ENCODE data around the gene BAG5.
A peak's percentile ranks its signal among the peaks of the same experiment; 100 is the strongest.

Gene BAG5

DNA sequence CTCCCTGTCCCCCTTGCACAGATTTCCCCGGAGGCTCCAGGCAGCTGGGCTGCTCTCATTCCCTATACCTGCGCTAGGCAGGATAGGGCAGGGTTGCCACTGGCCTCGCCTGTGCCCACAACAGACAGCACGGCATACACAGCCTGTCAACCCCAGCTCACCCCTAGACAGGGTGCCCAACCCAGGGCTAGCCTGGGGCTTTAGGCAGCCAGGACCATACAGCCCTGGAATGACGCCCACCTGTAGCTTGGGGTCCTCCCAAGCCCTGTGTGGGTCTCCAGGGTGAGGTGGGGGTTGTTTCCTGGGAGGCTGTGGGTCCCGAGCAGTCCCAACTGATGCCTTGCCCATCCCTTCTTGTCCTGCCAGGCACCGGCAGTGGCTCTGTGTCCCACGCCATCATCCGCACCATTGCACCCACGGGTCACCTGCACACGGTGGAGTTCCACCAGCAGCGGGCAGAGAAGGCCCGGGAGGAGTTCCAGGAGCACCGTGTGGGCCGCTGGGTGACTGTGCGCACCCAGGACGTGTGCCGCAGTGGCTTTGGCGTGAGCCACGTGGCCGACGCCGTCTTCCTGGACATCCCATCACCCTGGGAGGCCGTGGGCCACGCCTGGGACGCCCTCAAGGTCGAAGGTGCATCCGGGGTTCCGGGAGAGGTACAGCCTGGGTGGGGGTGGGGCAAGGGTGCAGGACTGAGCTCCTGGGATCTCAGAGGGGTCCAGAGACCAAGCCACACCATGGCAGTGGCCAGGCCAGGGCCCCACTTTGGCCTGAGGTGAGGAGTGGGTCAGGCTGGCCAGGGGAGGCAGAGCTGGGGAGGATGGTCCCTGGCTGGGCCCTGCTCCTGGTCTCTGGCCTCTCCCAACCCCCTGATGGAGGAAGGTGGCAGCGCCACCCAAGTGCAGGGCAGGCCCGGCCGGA lies 30.0 kb downstream of the BAG5 start:
- H3K4me3 ChIP-seq (ENCODE audit: low read depth, low read length), result no peak overlapping the region
- TF ChIP-seq CTCF (IDR thresholded peaks at IDR 0.05; ENCODE audit: insufficient read depth, low read length, missing control alignments), result no peak
- ChIA-PET POLR2A (no interaction called here), CTCF (interaction anchor here (5.9 to 7.3 kb wide), 2 partner anchors 13 to 14 kb away, joined by 75 to 89 read pairs; no protein-coding TSS in a partner anchor)
- DNase-seq (ENCODE audit: low read depth, low spot score), result no peak

- no peak for TF ChIP-seq CTCF (IDR thresholded peaks at IDR 0.05; ENCODE audit: insufficient read depth, low read length, missing control alignments)
- no peak overlapping the region for H3K4me3 ChIP-seq (ENCODE audit: low read depth, low read length)
- POLR2A ChIA-PET, result interaction anchor here (0.6 to 1.9 kb wide), 2 partner anchors 9 to 76 kb away, joined by 4 to 6 read pairs; no protein-coding TSS in a partner anchor
- no peak for DNase-seq (ENCODE audit: low read depth, low spot score)
- CTCF ChIA-PET, result interaction anchor here (1.8 to 7.3 kb wide), 3 partner anchors 12 to 22 kb away, joined by 6 to 89 read pairs (median 75); no protein-coding TSS in a partner anchor
Measured at GRCh38 chr14:103531421-103532215, 30.8 kb downstream of the BAG5 start.

DNA sequence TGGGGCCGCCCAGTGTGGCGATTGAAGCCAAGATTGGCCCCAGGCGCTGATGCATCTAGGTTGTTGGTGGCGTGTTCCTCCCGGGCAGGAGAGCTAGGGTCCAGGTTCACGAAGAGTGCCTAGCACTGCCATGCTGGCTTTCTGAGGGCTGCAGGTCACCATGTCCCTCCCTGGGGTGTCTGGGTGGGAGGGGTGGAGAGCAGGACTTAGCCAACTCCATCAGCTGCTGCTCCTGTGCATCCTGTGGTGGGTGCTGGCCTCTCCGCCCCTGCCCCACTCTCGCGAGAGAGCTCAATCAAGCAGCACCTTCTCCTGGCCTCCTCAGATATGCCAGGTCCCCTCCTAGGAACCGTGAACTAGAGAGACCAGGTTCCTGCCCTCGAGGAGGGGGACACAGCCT lies 31.6 kb downstream of the BAG5 start:
- POLR2A ChIA-PET, result interaction anchor here (1.9 kb wide), 1 partner anchor 10 kb away, joined by 6 read pairs; no protein-coding TSS in a partner anchor
- TF ChIP-seq CTCF (IDR thresholded peaks at IDR 0.05; ENCODE audit: insufficient read depth, low read length, missing control alignments), result no peak
- CTCF ChIA-PET, result interaction anchor here (1.0 to 7.3 kb wide), 4 partner anchors 12 to 23 kb away, joined by 3 to 89 read pairs (median 40); no protein-coding TSS in a partner anchor
- DNase-seq (ENCODE audit: low read depth, low spot score), result no peak
- H3K4me3 ChIP-seq (ENCODE audit: low read depth, low read length), result peak overlapping the region; percentile 93; the same call in 1 of the 2 replicates

GRCh38 chr14:103530390-103530789 lies 32.1 kb downstream of the BAG5 start:
- CTCF ChIA-PET, result interaction anchor here (1.0 to 7.3 kb wide), 5 partner anchors 10 to 23 kb away, joined by 3 to 89 read pairs (median 10); no protein-coding TSS in a partner anchor

More at GRCh38 chr14:103530390-103530789, 32.1 kb downstream of the BAG5 start:
- no peak for TF ChIP-seq CTCF (IDR thresholded peaks at IDR 0.05; ENCODE audit: insufficient read depth, low read length, missing control alignments)
- POLR2A ChIA-PET, result interaction anchor here (1.9 kb wide), 1 partner anchor 10 kb away, joined by 6 read pairs; no protein-coding TSS in a partner anchor
- DNase-seq (ENCODE audit: low read depth, low spot score), result no peak
- H3K4me3 ChIP-seq (ENCODE audit: low read depth, low read length), result peak overlapping the region; percentile 93

All from AG04449 (cell line).